IMR-90 (cell line): ENCODE measurements around the gene LSM7. TPM values are rescaled to one million over a fixed set of nuclear protein-coding genes. Genes with fewer than 3 reads are reported as not detected.

Source experiments
- ATAC-seq: fragments of 200-7000 bp; cut with Tn5 transposase; 2 replicates; pipeline ENCODE4 v1.9.1; 2020; ENCODE audit warnings: low read depth, mild to moderate bottlenecking, moderate library complexity
- BruUV-seq: library from RNA; stranded (reverse); fragments of 400-500 nt; replicated peaks from 2 replicates; lab custom pipeline; 2021; lab: Mats Ljungman, UMichigan
- CTCF ChIA-PET: fragments of 300-600 bp; formaldehyde crosslinking; extraction: SDS; loops from one replicate; lab custom pipeline; 2021; ENCODE audit warnings: antibody characterized with exemption; lab: Yijun Ruan, JAX
- POLR2A ChIA-PET: fragments of 300-600 bp; sonication (Branson Sonifier 250); formaldehyde crosslinking; loops from one replicate; lab custom pipeline; 2022; ENCODE audit warnings: antibody characterized with exemption; ENCODE audit not compliant: unreplicated experiment; lab: Charles Lee
- DNase-seq: peaks from one replicate; pipeline ENCODE4 v3.0.0; 2013
- H2AFZ ChIP-seq: replicated peaks from 2 replicates; pipeline ENCODE3; 2013; ENCODE audit warnings: low read length, mild to moderate bottlenecking; ENCODE audit not compliant: poor library complexity
- H2AK5ac ChIP-seq: 2 replicates; pipeline ENCODE4 v1.6.1; 2013; ENCODE audit warnings: low read depth, low read length, inconsistent platforms
- H2AK9ac ChIP-seq: replicated peaks from 2 replicates; pipeline ENCODE3; 2013; ENCODE audit warnings: mild to moderate bottlenecking, low read depth, low read length, moderate library complexity; ENCODE audit not compliant: poor library complexity
- H2BK120ac ChIP-seq: 2 replicates; pipeline ENCODE4 v1.6.1; 2013; ENCODE audit warnings: low read depth, low read length, inconsistent platforms
- H2BK15ac ChIP-seq: 3 replicates; pipeline ENCODE4 v1.6.1; 2013; ENCODE audit warnings: low read depth, low read length, inconsistent platforms
- H2BK20ac ChIP-seq: 2 replicates; pipeline ENCODE4 v1.6.1; 2013; ENCODE audit warnings: low read depth, mild to moderate bottlenecking, inconsistent platforms, low read length, moderate library complexity
- H2BK5ac ChIP-seq: 2 replicates; pipeline ENCODE4 v1.6.1; 2013; ENCODE audit warnings: mild to moderate bottlenecking, low read depth, low read length, inconsistent platforms; ENCODE audit not compliant: poor library complexity, severe bottlenecking
- H3K14ac ChIP-seq: replicated peaks from 2 replicates; pipeline ENCODE4 v1.6.1; 2013; ENCODE audit warnings: low read depth, low read length, inconsistent platforms
- H3K18ac ChIP-seq: 2 replicates; pipeline ENCODE4 v1.6.1; 2013; ENCODE audit warnings: low read depth, low read length, control low read depth
- H3K23ac ChIP-seq: 2 replicates; pipeline ENCODE4 v1.6.1; 2013; ENCODE audit warnings: low read depth, low read length, inconsistent platforms
- H3K27ac ChIP-seq: 2 replicates; pipeline ENCODE4 v1.5.1; 2013; ENCODE audit warnings: mild to moderate bottlenecking, control low read depth, low read length; ENCODE audit not compliant: insufficient read depth
- H3K27me3 ChIP-seq: 2 replicates; pipeline ENCODE4 v1.6.1; 2013; ENCODE audit warnings: low read length; ENCODE audit not compliant: control insufficient read depth, insufficient read depth
- H3K36me3 ChIP-seq: 2 replicates; pipeline ENCODE4 v1.6.1; 2013; ENCODE audit warnings: low read length, mixed read lengths; ENCODE audit not compliant: control insufficient read depth, insufficient read depth
- H3K4ac ChIP-seq: 2 replicates; pipeline ENCODE4 v1.6.1; 2013; ENCODE audit warnings: low read depth, low read length, inconsistent platforms
- H3K4me1 ChIP-seq: 2 replicates; pipeline ENCODE4 v1.6.1; 2013; ENCODE audit warnings: low read length, mixed read lengths; ENCODE audit not compliant: control insufficient read depth, insufficient read depth
- H3K4me2 ChIP-seq: 2 replicates; pipeline ENCODE4 v1.6.1; 2013; ENCODE audit warnings: low read depth, mild to moderate bottlenecking, control low read depth, low read length, moderate library complexity
- H3K4me3 ChIP-seq: 2 replicates; pipeline ENCODE4 v1.5.1; 2013; ENCODE audit warnings: low read depth, mild to moderate bottlenecking, control low read depth, low read length, moderate library complexity; ENCODE audit not compliant: insufficient read depth
- H3K56ac ChIP-seq: 2 replicates; pipeline ENCODE4 v1.6.1; 2013; ENCODE audit warnings: low read length, inconsistent platforms; ENCODE audit not compliant: insufficient read depth; ENCODE audit errors: extremely low read depth
- H3K79me1 ChIP-seq, 2 experiments: 2 replicates each; pipeline ENCODE4 v1.6.1; 2013; ENCODE audit warnings: low read length in 2 of 2, inconsistent platforms in 1 of 2, low read depth in 1 of 2
- H3K9ac ChIP-seq: 2 replicates; pipeline ENCODE4 v1.6.1; 2013; ENCODE audit warnings: low read depth, low read length, control low read depth
- H3K9me1 ChIP-seq: 2 replicates; pipeline ENCODE4 v1.6.1; 2013; ENCODE audit warnings: low read length, inconsistent platforms; ENCODE audit not compliant: insufficient read depth
- H3K9me3 ChIP-seq: 2 replicates; pipeline ENCODE4 v1.6.1; 2013; ENCODE audit warnings: low read length; ENCODE audit not compliant: control insufficient read depth, insufficient read depth
- H4K20me1 ChIP-seq: 2 replicates; pipeline ENCODE4 v1.6.1; 2013; ENCODE audit warnings: low read length, inconsistent platforms; ENCODE audit not compliant: insufficient read depth
- H4K5ac ChIP-seq: 2 replicates; pipeline ENCODE4 v1.6.1; 2013; ENCODE audit warnings: mild to moderate bottlenecking, low read depth, low read length, control low read depth
- H4K8ac ChIP-seq, 2 experiments: 2 replicates each; pipeline ENCODE4 v1.6.1; 2013; ENCODE audit warnings: low read depth in 2 of 2, low read length in 2 of 2, control low read depth in 1 of 2, inconsistent platforms in 1 of 2
- H4K91ac ChIP-seq: 2 replicates; pipeline ENCODE4 v1.6.1; 2013; ENCODE audit warnings: low read depth, low read length, inconsistent platforms; ENCODE audit not compliant: insufficient read depth
- BHLHE40 ChIP-seq: fragments of 150-350 bp; IDR thresholded peaks from 2 replicates; pipeline ENCODE4 v1.6.1; 2016; ENCODE audit warnings: mild to moderate bottlenecking, low read depth, low read length
- CEBPB ChIP-seq: IDR thresholded peaks from 2 replicates; pipeline ENCODE4 v1.6.1; 2012; ENCODE audit warnings: low read depth, low read length, improper control_type of control experiment
- CHD1 ChIP-seq: IDR thresholded peaks from 2 replicates; pipeline ENCODE4 v1.6.1; 2012; ENCODE audit warnings: low read depth, low read length, improper control_type of control experiment
- CTCF ChIP-seq: conservative IDR thresholded peaks from 2 replicates; pipeline ENCODE4 v1.5.1; 2012; ENCODE audit warnings: mild to moderate bottlenecking, low read depth, low read length, improper control_type of control experiment
- ELK1 ChIP-seq: fragments of 150-350 bp; IDR thresholded peaks from 2 replicates; pipeline ENCODE4 v1.6.1; 2016; ENCODE audit warnings: low read depth, mild to moderate bottlenecking, low read length, moderate library complexity, borderline replicate concordance
- FOS ChIP-seq: fragments of 150-350 bp; IDR thresholded peaks from 2 replicates; pipeline ENCODE4 v1.6.1; 2016; ENCODE audit warnings: low read depth, low read length
- MAFK ChIP-seq: IDR thresholded peaks from 2 replicates; pipeline ENCODE4 v1.6.1; 2012; ENCODE audit warnings: low read depth, low read length, improper control_type of control experiment
- MAZ ChIP-seq: IDR thresholded peaks from 2 replicates; pipeline ENCODE4 v1.6.1; 2012; ENCODE audit warnings: low read depth, mild to moderate bottlenecking, low read length, improper control_type of control experiment, moderate library complexity, borderline replicate concordance
- MXI1 ChIP-seq: IDR thresholded peaks from 2 replicates; pipeline ENCODE4 v1.6.1; 2012; ENCODE audit warnings: low read depth, mild to moderate bottlenecking, low read length, moderate library complexity, borderline replicate concordance
- NFE2L2 ChIP-seq: fragments of 150-350 bp; IDR thresholded peaks from 2 replicates; pipeline ENCODE4 v1.6.1; 2016; ENCODE audit warnings: low read depth, mild to moderate bottlenecking, low read length
- POLR2A ChIP-seq: IDR thresholded peaks from 2 replicates; pipeline ENCODE4 v1.6.1; 2012; ENCODE audit warnings: mild to moderate bottlenecking, low read depth, low read length
- RAD21 ChIP-seq: IDR thresholded peaks from 2 replicates; pipeline ENCODE4 v1.6.1; 2012; ENCODE audit warnings: low read length, improper control_type of control experiment
- RCOR1 ChIP-seq: IDR thresholded peaks from 2 replicates; pipeline ENCODE4 v1.6.1; 2012; ENCODE audit warnings: mild to moderate bottlenecking, low read length, improper control_type of control experiment; ENCODE audit not compliant: insufficient replicate concordance
- RFX5 ChIP-seq: IDR thresholded peaks from 2 replicates; pipeline ENCODE4 v1.8.0; 2012; ENCODE audit warnings: low read depth, mild to moderate bottlenecking, low read length, moderate library complexity
- SMC3 ChIP-seq: fragments of 150-350 bp; IDR thresholded peaks from 2 replicates; pipeline ENCODE4 v1.6.1; 2016; ENCODE audit warnings: low read depth, mild to moderate bottlenecking, antibody characterized with exemption, low read length, moderate library complexity
- WGBS, 2 experiments: methylation state at CpG; one replicate each; pipeline versions ENCODE4 v1.1.5 to v1.1.7; 2013; ENCODE audit warnings: missing lambda C conversion rate in 2 of 2; ENCODE audit not compliant: insufficient read length in 1 of 2; ENCODE audit errors: extremely low coverage in 2 of 2; 5-methylcytosine and 5-hydroxymethylcytosine counted together
- dilution Hi-C: fragments of 300-500 bp; cut with HindIII; formaldehyde crosslinking; loops from one replicate; pipeline ENCODE4 v1.14.3; 2018; ENCODE audit warnings: low sequenced_read_pairs; ENCODE audit not compliant: unreplicated experiment
- in situ Hi-C: fragments of 300-500 bp; cut with MboI; formaldehyde crosslinking; loops from 3 replicates; pipeline ENCODE4 v1.14.3; 2019; ENCODE audit warnings: low sequenced_read_pairs, inconsistent platforms, mixed read lengths
- intact Hi-C: fragments of 100-400 bp; cut with micrococcal nuclease; formaldehyde crosslinking; loops from 2 replicates; pipeline ENCODE4 v1.10.0; 2022
- polyA plus RNA-seq, 3 experiments: library from polyadenylated mRNA; depleted of rRNA; stranded (reverse); fragments of >200 nt; gene quantifications; 2 replicates each; pipeline ENCODE4 v1.2.3, GENCODE V29; 2012; ENCODE audit warnings: low replicate concordance in 1 of 3
- total RNA-seq: library from RNA; depleted of rRNA; stranded (reverse); fragments of >200 nt; gene quantifications from 2 replicates; pipeline ENCODE4 v1.2.3, GENCODE V29; 2012
- TF ChIP-seq, protein P1 (sequence below): fragments of 150-350 bp; IDR thresholded peaks from 2 replicates; pipeline ENCODE4 v1.6.1; 2017; ENCODE audit warnings: mild to moderate bottlenecking, antibody characterized with exemption, low read length, low read depth

LSM7 gene
- total and polyA plus RNA-seq, 2 of the 4 experiments (the other 2 are of a cell fraction) = 145 to 708 TPM

GRCh38 chr19:2312820-2313501 lies 15.4 kb downstream of the LSM7 start:
- peaks cover 6% of the 10 kb centered on the region; the same call in 1 of the 2 replicates for H3K4me1 ChIP-seq
- intact Hi-C loops (no loop called here), dilution Hi-C loops (no loop called here), in situ Hi-C loops (loop anchor here (10.0 kb wide), 1 partner anchor 158 kb away; the partner anchor contains the start of gene AP3D1)
- H3K36me3 ChIP-seq = no peaks in the 10 kb centered on the region
- H3K79me1 ChIP-seq = no peaks in the 10 kb centered on the region
- H2BK120ac ChIP-seq = no peak overlapping the region
- no peak for TF ChIP-seq CHD1
- no peak for TF ChIP-seq FOS
- no peak for TF ChIP-seq SMC3
- TF ChIP-seq MAZ = no peak
- TF ChIP-seq POLR2A = no peak
- no peak for TF ChIP-seq ELK1
- TF ChIP-seq NFE2L2 = no peak
- TF ChIP-seq MAFK = no peak
- no peak for TF ChIP-seq BHLHE40
- no peak for TF ChIP-seq CEBPB
- no peak for TF ChIP-seq MXI1
- TF ChIP-seq, protein P1, sequence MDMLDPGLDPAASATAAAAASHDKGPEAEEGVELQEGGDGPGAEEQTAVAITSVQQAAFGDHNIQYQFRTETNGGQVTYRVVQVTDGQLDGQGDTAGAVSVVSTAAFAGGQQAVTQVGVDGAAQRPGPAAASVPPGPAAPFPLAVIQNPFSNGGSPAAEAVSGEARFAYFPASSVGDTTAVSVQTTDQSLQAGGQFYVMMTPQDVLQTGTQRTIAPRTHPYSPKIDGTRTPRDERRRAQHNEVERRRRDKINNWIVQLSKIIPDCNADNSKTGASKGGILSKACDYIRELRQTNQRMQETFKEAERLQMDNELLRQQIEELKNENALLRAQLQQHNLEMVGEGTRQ = no peak
- TF ChIP-seq RCOR1 = no peak
- TF ChIP-seq RAD21 = no peak
- TF ChIP-seq RFX5 = no peak
- TF ChIP-seq CTCF = no peak
- 0 out of 2 replicates have a peak, but pooled peaks cover 8% of the 10 kb centered on the region for H4K20me1 ChIP-seq
- ChIA-PET POLR2A (no interaction called here), CTCF (no interaction called here)
- H3K4me3 ChIP-seq = no peak overlapping the region
- H4K91ac ChIP-seq = no peak overlapping the region
- no peak overlapping the region for H2BK20ac ChIP-seq
- H2AK5ac ChIP-seq = no peak overlapping the region
- H3K4ac ChIP-seq = no peak overlapping the region
- no peak overlapping the region for H2AK9ac ChIP-seq
- no peak overlapping the region for H3K9ac ChIP-seq
- WGBS, 2 experiments = 43% methylated on average over 9 of the region's 28 CpGs; no CpG with 5 or more reads in 1 of the 2 experiments
- H3K27ac ChIP-seq = no peak overlapping the region
- DNase-seq (no peak), ATAC-seq (no peak)
- H3K9me3 ChIP-seq = peaks cover 3% of the 10 kb centered on the region
- no peak overlapping the region for H3K23ac ChIP-seq
- no peak overlapping the region for H3K14ac ChIP-seq
- H2AFZ ChIP-seq = peak overlapping the region; percentile 43
- no TSS peak for BruUV-seq
- H4K5ac ChIP-seq = no peak overlapping the region
- H2BK15ac ChIP-seq = no peak overlapping the region
- H3K4me2 ChIP-seq = no peak overlapping the region
- H3K9me1 ChIP-seq = no peaks in the 10 kb centered on the region
- no peak overlapping the region for H3K56ac ChIP-seq
- no peak overlapping the region for H3K18ac ChIP-seq
- H2BK5ac ChIP-seq = no peak overlapping the region
- no peak overlapping the region for H4K8ac ChIP-seq
- H3K27me3 ChIP-seq = peaks cover 18% of the 10 kb centered on the region
